HG03565 (cell line): ENCODE data around the gene FASTKD3.
"Not testable (repeated sequence)": the region's sequence is repeated elsewhere in the genome, so short reads cannot be mapped to it uniquely, and the experiment has no call there.

Experiments used
- ATAC-seq: cut with Tn5 transposase; IDR thresholded peaks from one replicate; pipeline ENCODE4 v1.9.1; 2021; ENCODE audit warnings: mild to moderate bottlenecking, moderate library complexity; ENCODE audit not compliant: unreplicated experiment

The FASTKD3 gene

GRCh38 chr5:7868773-7869473 lies at the start of gene FASTKD3, which contains the start of gene MTRR:
Gene FASTKD3, minus strand, starts transcription at chr5:7869031. Its CDS starts 948 bp downstream, at chr5:7868083.
Gene MTRR, plus strand, starts transcription at chr5:7869148. Its CDS starts 1,647 bp downstream, at chr5:7870795.
- ATAC-seq, result peak; percentile 94

GRCh38 chr5:7917130-7918123 lies 48.6 kb upstream of the FASTKD3 start:
- no peak for ATAC-seq

GRCh38 chr5:7916171-7916804 lies 47.5 kb upstream of the FASTKD3 start:
- ATAC-seq, result no peak

GRCh38 chr5:7911429-7911771 lies 42.6 kb upstream of the FASTKD3 start:
- not testable (repeated sequence) for ATAC-seq

GRCh38 chr5:7910738-7911428 lies 42.1 kb upstream of the FASTKD3 start:
- ATAC-seq, result peak; percentile 72

GRCh38 chr5:7908317-7908716 lies 39.5 kb upstream of the FASTKD3 start:
- no peak for ATAC-seq

- no peak for ATAC-seq
Observed at GRCh38 chr5:7907612-7908011, 38.8 kb upstream of the FASTKD3 start.

GRCh38 chr5:7904170-7904569 lies 35.3 kb upstream of the FASTKD3 start:
- no peak for ATAC-seq

GRCh38 chr5:7902666-7903625 lies 34.1 kb upstream of the FASTKD3 start:
- ATAC-seq, result no peak

GRCh38 chr5:7902201-7902600 lies 33.4 kb upstream of the FASTKD3 start:
- ATAC-seq, result no peak

GRCh38 chr5:7897014-7897600 lies 28.3 kb upstream of the FASTKD3 start:
- ATAC-seq, result no peak

GRCh38 chr5:7894860-7895259 lies 26.0 kb upstream of the FASTKD3 start:
- ATAC-seq, result peak; percentile 99

- ATAC-seq, result no peak
Observed at GRCh38 chr5:7894439-7894838, 25.6 kb upstream of the FASTKD3 start.

GRCh38 chr5:7888901-7889300 lies 20.1 kb upstream of the FASTKD3 start:
- ATAC-seq, result no peak

GRCh38 chr5:7886849-7887475 lies 18.1 kb upstream of the FASTKD3 start:
- peak; percentile 56 for ATAC-seq

- ATAC-seq, result no peak
Observed at GRCh38 chr5:7884491-7885267, 15.8 kb upstream of the FASTKD3 start.

- ATAC-seq, result no peak
Observed at GRCh38 chr5:7882926-7883325, 14.1 kb upstream of the FASTKD3 start.

- no peak for ATAC-seq
Observed at GRCh38 chr5:7881816-7882215, 13.0 kb upstream of the FASTKD3 start.
